Measurements from ENCODE around the gene OXA1L.
"Not testable (repeated sequence)": the region's sequence is repeated elsewhere in the genome, so short reads cannot be mapped to it uniquely, and the experiment has no call there.

OXA1L gene

GRCh38 chr14:22801716-22802115 is 35.2 kb downstream of the OXA1L start:
- TF ChIP-seq ZNF274 (IDR thresholded peaks at IDR 0.05; ENCODE audit: low read depth, low read length), result no peak
- H3K4me3 ChIP-seq (ENCODE audit: low read length), result no peak overlapping the region

- H3K4me3 ChIP-seq (ENCODE audit: low read length), result peak overlapping the region; percentile 42; the same call in 1 of the 2 replicates
- TF ChIP-seq ZNF274 (IDR thresholded peaks at IDR 0.05; ENCODE audit: low read depth, low read length), result no peak
Measured at GRCh38 chr14:22802860-22803686, 36.6 kb downstream of the OXA1L start.

GRCh38 chr14:22803687-22803974 is 37.1 kb downstream of the OXA1L start:
- peak overlapping the region; percentile 42; the same call in 1 of the 2 replicates for H3K4me3 ChIP-seq (ENCODE audit: low read length)
- no peak for TF ChIP-seq ZNF274 (IDR thresholded peaks at IDR 0.05; ENCODE audit: low read depth, low read length)

- not testable (repeated sequence) for H3K4me3 ChIP-seq (ENCODE audit: low read length)
Measured at GRCh38 chr14:22805235-22805634, 38.7 kb downstream of the OXA1L start.

DNA sequence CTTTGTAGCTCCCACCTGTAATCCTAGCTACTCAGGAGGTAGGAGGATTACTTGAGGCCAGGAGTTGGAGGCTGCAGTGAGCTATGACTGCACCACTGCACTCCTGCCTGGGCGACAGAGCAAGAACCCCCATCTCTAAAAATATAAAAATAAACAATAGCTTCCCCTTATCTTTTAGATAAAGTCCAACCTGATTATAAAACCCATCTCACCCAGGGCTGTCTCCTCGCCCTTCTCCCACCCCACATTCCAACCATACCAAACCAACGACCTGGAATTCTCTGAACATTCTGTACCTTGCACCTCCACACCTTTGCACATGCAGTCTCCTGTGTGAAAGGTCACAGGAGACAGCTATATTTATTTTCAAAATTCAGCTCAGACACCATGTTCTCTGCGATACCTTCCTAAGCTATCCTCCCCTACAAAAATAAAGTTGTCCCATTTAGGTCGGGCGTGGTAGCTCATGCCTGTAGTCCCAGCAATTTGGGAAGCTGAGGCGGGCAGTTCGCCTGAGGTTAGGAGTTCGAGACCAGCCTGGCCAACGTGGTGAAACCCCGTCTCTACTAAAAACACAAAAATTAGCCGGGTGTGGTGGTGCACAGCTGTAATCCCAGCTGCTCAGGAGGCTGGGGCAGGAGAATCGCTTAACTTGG is 41.1 kb downstream of the OXA1L start:
- TF ChIP-seq ZNF274 (IDR thresholded peaks at IDR 0.05; ENCODE audit: low read depth, low read length), result no peak
- no peak overlapping the region for H3K4me3 ChIP-seq (ENCODE audit: low read length)

GRCh38 chr14:22808388-22809209 is 42.1 kb downstream of the OXA1L start:
- H3K4me3 ChIP-seq (ENCODE audit: low read length), result no peak overlapping the region
- no peak for TF ChIP-seq ZNF274 (IDR thresholded peaks at IDR 0.05; ENCODE audit: low read depth, low read length)

DNA sequence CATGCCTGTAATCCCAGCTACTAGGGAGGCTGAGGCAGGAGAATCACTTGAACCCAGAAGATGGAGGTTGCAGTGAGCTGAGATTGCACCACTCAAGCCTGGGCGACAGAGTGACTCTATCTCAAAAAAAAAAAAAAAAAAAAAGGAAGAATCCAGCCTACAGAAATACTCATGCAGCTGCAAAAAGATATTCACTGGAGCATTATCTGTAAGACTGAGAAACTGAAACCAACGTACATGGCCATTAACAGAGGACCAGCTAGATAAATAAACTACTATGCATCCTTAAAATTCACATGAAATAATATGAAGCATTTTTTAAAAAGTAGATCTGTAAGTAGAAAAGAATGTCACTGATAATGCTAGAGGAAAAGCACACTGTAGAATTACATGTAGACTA is 45.2 kb downstream of the OXA1L start:
- peak overlapping the region; percentile 35; the same call in 1 of the 2 replicates for H3K4me3 ChIP-seq (ENCODE audit: low read length)
- TF ChIP-seq ZNF274 (IDR thresholded peaks at IDR 0.05; ENCODE audit: low read depth, low read length), result no peak

- H3K4me3 ChIP-seq (ENCODE audit: low read length), result peak overlapping the region; percentile 1; the same call in 1 of the 2 replicates
- no peak for TF ChIP-seq ZNF274 (IDR thresholded peaks at IDR 0.05; ENCODE audit: low read depth, low read length)
Measured at GRCh38 chr14:22812744-22813143, 46.3 kb downstream of the OXA1L start.

GRCh38 chr14:22813145-22813544 is 46.7 kb downstream of the OXA1L start:
- TF ChIP-seq ZNF274 (IDR thresholded peaks at IDR 0.05; ENCODE audit: low read depth, low read length), result no peak

GRCh38 chr14:22814373-22814772 is 47.9 kb downstream of the OXA1L start:
- peak overlapping the region; percentile 13; the same call in 1 of the 2 replicates for H3K4me3 ChIP-seq (ENCODE audit: low read length)
- TF ChIP-seq ZNF274 (IDR thresholded peaks at IDR 0.05; ENCODE audit: low read depth, low read length), result no peak

More at GRCh38 chr14:22813145-22813544, 46.7 kb downstream of the OXA1L start:
- peak overlapping the region; percentile 1; the same call in 1 of the 2 replicates for H3K4me3 ChIP-seq (ENCODE audit: low read length)

DNA sequence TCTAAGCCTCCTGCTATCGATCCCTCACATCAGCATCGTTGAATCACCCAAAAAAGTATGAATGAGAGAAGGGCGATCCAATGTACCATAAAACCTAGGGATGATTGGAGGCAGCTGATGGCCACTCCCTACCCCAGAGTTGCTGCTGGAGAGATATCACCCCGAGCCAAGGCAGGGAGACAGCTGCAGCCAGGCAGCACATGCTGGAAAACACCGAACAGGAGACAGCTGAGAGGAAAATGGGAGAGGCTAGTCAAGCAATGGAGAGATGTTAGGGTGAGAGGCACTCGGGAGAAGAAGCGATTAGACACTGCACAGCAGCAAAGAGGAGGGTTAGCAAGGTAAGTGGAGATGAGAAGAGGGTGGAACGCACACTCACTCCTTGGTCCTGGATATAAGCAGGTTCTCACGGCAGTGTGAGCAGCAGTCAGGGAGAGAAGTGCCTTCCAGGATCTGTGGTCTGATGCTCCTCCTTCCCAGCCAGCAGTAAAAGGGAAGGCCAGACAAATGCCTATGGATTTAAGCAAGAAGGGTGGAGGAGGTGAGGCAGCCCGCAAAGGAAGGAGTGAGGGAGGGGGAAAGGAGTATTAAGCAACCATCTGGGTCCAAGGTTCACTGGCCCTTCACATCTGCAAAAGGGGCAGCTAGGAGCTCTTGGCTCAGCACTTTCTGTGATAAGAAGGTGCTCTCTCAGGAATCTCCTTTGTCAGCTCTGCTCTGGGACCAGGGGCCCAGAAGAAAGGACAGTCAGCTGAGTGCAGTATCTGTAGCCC is 48.6 kb downstream of the OXA1L start, which contains the start of gene SLC7A7:
Gene SLC7A7 (minus strand): TSS at position 495 of the 773 bp plus-strand sequence. CDS start 2,037 bp downstream, outside the sequence.
- TF ChIP-seq ZNF274 (IDR thresholded peaks at IDR 0.05; ENCODE audit: low read depth, low read length), result no peak
- H3K4me3 ChIP-seq (ENCODE audit: low read length), result peak within 1 kb of the TSS; percentile 13; the same call in 1 of the 2 replicates

GRCh38 chr14:22819151-22819988 is 52.9 kb downstream of the OXA1L start:
- H3K4me3 ChIP-seq (ENCODE audit: low read length), result peak overlapping the region; percentile 37; the same call in 1 of the 2 replicates
- TF ChIP-seq ZNF274 (IDR thresholded peaks at IDR 0.05; ENCODE audit: low read depth, low read length), result no peak

GRCh38 chr14:22820731-22821130 is 54.2 kb downstream of the OXA1L start:
- no peak overlapping the region for H3K4me3 ChIP-seq (ENCODE audit: low read length)
- no peak for TF ChIP-seq ZNF274 (IDR thresholded peaks at IDR 0.05; ENCODE audit: low read depth, low read length)
